ENCODE results near the gene CGB7. TPM values are rescaled to one million over a fixed set of nuclear protein-coding genes. Genes with fewer than 3 reads are reported as not detected.

Gene CGB7
- total and polyA plus RNA-seq, 10 of the 15 experiments (the other 5 are each of a cell fraction or from before 2014, with no cell fraction given): 0.06 TPM; not detected in 9

- no peak for ATAC-seq
- WGBS (ENCODE audit: insufficient coverage, insufficient replicate concordance, low lambda C conversion rate, missing lambda C conversion rate): 0% methylated on average over 14 of the region's 14 CpGs
- no peak for TF ChIP-seq ATF2 (IDR thresholded peaks at IDR 0.05; ENCODE audit: low read length)
- TF ChIP-seq, protein P1, sequence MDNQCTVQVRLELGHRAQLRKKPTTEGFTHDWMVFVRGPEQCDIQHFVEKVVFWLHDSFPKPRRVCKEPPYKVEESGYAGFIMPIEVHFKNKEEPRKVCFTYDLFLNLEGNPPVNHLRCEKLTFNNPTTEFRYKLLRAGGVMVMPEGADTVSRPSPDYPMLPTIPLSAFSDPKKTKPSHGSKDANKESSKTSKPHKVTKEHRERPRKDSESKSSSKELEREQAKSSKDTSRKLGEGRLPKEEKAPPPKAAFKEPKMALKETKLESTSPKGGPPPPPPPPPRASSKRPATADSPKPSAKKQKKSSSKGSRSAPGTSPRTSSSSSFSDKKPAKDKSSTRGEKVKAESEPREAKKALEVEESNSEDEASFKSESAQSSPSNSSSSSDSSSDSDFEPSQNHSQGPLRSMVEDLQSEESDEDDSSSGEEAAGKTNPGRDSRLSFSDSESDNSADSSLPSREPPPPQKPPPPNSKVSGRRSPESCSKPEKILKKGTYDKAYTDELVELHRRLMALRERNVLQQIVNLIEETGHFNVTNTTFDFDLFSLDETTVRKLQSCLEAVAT (IDR thresholded peaks at IDR 0.05): 0 out of 2 replicates have a peak, but pooled peaks have one; percentile 48
- TF ChIP-seq BCL11A (IDR thresholded peaks at IDR 0.05; ENCODE audit: low read depth, low read length): no peak
- no peak for TF ChIP-seq POLR2A (IDR thresholded peaks at IDR 0.05; ENCODE audit: low read depth, low read length)
- TF ChIP-seq, protein P2, sequence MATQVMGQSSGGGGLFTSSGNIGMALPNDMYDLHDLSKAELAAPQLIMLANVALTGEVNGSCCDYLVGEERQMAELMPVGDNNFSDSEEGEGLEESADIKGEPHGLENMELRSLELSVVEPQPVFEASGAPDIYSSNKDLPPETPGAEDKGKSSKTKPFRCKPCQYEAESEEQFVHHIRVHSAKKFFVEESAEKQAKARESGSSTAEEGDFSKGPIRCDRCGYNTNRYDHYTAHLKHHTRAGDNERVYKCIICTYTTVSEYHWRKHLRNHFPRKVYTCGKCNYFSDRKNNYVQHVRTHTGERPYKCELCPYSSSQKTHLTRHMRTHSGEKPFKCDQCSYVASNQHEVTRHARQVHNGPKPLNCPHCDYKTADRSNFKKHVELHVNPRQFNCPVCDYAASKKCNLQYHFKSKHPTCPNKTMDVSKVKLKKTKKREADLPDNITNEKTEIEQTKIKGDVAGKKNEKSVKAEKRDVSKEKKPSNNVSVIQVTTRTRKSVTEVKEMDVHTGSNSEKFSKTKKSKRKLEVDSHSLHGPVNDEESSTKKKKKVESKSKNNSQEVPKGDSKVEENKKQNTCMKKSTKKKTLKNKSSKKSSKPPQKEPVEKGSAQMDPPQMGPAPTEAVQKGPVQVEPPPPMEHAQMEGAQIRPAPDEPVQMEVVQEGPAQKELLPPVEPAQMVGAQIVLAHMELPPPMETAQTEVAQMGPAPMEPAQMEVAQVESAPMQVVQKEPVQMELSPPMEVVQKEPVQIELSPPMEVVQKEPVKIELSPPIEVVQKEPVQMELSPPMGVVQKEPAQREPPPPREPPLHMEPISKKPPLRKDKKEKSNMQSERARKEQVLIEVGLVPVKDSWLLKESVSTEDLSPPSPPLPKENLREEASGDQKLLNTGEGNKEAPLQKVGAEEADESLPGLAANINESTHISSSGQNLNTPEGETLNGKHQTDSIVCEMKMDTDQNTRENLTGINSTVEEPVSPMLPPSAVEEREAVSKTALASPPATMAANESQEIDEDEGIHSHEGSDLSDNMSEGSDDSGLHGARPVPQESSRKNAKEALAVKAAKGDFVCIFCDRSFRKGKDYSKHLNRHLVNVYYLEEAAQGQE (IDR thresholded peaks at IDR 0.05; ENCODE audit: low read depth, low read length): no peak
- no peak for TF ChIP-seq ESRRA (IDR thresholded peaks at IDR 0.05; ENCODE audit: low read length)
- no peak for TF ChIP-seq CHD1 (IDR thresholded peaks at IDR 0.05; ENCODE audit: low read depth, low read length)
- TF ChIP-seq SIN3A (IDR thresholded peaks at IDR 0.05; ENCODE audit: low read depth, low read length): no peak
- TF ChIP-seq NFYA (IDR thresholded peaks at IDR 0.05; ENCODE audit: borderline replicate concordance, low read depth, low read length): no peak
- TF ChIP-seq NFXL1 (IDR thresholded peaks at IDR 0.05; ENCODE audit: borderline replicate concordance): no peak
- 0 out of 2 replicates have a peak, but pooled peaks have one; percentile 21 for TF ChIP-seq MTA2 (IDR thresholded peaks at IDR 0.05; ENCODE audit: low read depth)
- no peak for TF ChIP-seq MYC (IDR thresholded peaks at IDR 0.05; ENCODE audit: insufficient read depth, insufficient read length, insufficient replicate concordance, low read length, severe bottlenecking)
- TF ChIP-seq RUNX3 (IDR thresholded peaks at IDR 0.05; ENCODE audit: low read length): no peak; the same call in 1 of the 2 replicates
- TF ChIP-seq RBBP5 (conservative IDR thresholded peaks at IDR 0.05): no peak
- TF ChIP-seq, protein P3, sequence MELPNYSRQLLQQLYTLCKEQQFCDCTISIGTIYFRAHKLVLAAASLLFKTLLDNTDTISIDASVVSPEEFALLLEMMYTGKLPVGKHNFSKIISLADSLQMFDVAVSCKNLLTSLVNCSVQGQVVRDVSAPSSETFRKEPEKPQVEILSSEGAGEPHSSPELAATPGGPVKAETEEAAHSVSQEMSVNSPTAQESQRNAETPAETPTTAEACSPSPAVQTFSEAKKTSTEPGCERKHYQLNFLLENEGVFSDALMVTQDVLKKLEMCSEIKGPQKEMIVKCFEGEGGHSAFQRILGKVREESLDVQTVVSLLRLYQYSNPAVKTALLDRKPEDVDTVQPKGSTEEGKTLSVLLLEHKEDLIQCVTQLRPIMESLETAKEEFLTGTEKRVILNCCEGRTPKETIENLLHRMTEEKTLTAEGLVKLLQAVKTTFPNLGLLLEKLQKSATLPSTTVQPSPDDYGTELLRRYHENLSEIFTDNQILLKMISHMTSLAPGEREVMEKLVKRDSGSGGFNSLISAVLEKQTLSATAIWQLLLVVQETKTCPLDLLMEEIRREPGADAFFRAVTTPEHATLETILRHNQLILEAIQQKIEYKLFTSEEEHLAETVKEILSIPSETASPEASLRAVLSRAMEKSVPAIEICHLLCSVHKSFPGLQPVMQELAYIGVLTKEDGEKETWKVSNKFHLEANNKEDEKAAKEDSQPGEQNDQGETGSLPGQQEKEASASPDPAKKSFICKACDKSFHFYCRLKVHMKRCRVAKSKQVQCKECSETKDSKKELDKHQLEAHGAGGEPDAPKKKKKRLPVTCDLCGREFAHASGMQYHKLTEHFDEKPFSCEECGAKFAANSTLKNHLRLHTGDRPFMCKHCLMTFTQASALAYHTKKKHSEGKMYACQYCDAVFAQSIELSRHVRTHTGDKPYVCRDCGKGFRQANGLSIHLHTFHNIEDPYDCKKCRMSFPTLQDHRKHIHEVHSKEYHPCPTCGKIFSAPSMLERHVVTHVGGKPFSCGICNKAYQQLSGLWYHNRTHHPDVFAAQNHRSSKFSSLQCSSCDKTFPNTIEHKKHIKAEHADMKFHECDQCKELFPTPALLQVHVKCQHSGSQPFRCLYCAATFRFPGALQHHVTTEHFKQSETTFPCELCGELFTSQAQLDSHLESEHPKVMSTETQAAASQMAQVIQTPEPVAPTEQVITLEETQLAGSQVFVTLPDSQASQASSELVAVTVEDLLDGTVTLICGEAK (IDR thresholded peaks at IDR 0.05; ENCODE audit: borderline replicate concordance): no peak
Observed at GRCh38 chr19:49085868-49086232, 28.3 kb upstream of the CGB7 start.

More at GRCh38 chr19:49085868-49086232, 28.3 kb upstream of the CGB7 start:
- peak overlapping the region; percentile 89 for H3K4me3 ChIP-seq
- FAIRE-seq (no peak), DNase-seq (ENCODE audit: low read depth, low spot score) (no peak)
- in situ Hi-C loops (cut with MboI): no loop called here
- 0 out of 2 replicates have a peak, but pooled peaks cover 6% of the 10 kb centered on the region for H4K20me1 ChIP-seq (ENCODE audit: control insufficient read depth, insufficient read depth)
- H3K4me2 ChIP-seq (ENCODE audit: control insufficient read depth, insufficient read depth): peak overlapping the region; percentile 80; the same call in 1 of the 2 replicates
- H2AFZ ChIP-seq (ENCODE audit: control insufficient read depth, low read depth, low read length): 0 out of 2 replicates have a peak overlapping the region, but pooled peaks have one; percentile 81
- peak overlapping the region; percentile 90 for H3K9ac ChIP-seq (ENCODE audit: control insufficient read depth, insufficient read depth, low read length)
- H3K4me1 ChIP-seq (ENCODE audit: control insufficient read depth, insufficient read depth, low read length): peaks cover 4% of the 10 kb centered on the region; the same call in 1 of the 2 replicates
- no TSS peak for BruUV-seq (replicated peaks)
- ChIA-PET RAD21 (ENCODE audit: unreplicated experiment) (interaction anchor here (1.2 kb wide), 1 partner anchor 113 kb away, joined by 3 read pairs; no protein-coding TSS in a partner anchor), SMC1A (ENCODE audit: uncharacterized antibody, unreplicated experiment) (no interaction called here), CTCF (interaction anchor here (4.7 kb wide), 1 partner anchor 12 kb away, joined by 35 read pairs; no protein-coding TSS in a partner anchor), POLR2A (no interaction called here)
- peaks cover 41% of the 10 kb centered on the region for H3K79me2 ChIP-seq (ENCODE audit: control insufficient read depth, insufficient read depth, low read length)
- peaks cover 12 to 20% of the 10 kb centered on the region in 2 experiments for H3K36me3 ChIP-seq (ENCODE audit: control insufficient read depth in 2 of 2, insufficient read depth in 2 of 2, low read length in 1 of 2)
- intact Hi-C loops (cut with micrococcal nuclease; ENCODE audit: unreplicated experiment): no loop called here
- H3K27ac ChIP-seq (ENCODE audit: control insufficient read depth, insufficient read depth): peak overlapping the region; percentile 87
- no peaks in the 10 kb centered on the region for H3K27me3 ChIP-seq (replicated peaks in 1 of 2; ENCODE audit: control insufficient read depth in 2 of 2, insufficient read depth in 2 of 2, low read length in 1 of 2)
- H3K9me3 ChIP-seq (replicated peaks; ENCODE audit: control insufficient read depth, insufficient read depth, low read length): no peaks in the 10 kb centered on the region; the same call in 2 of the 3 replicates

Data from GM12878 (cell line).